GM19240 (cell line): ENCODE data around the gene GSTA4.

Experiments used
- DNase-seq: peaks from one replicate; pipeline ENCODE4 v3.0.0; 2011; ENCODE audit warnings: low spot score; ENCODE audit not compliant: insufficient read length

Gene GSTA4

GRCh38 chr6:52995089-52995912 lies at the start of gene GSTA4:
GSTA4 (minus strand) TSS chr6:52995284; CDS start chr6:52994243, 1,041 bp downstream.
- peak; percentile 71 for DNase-seq

GRCh38 chr6:53044572-53044971 lies 49.5 kb upstream of the GSTA4 start:
- DNase-seq, result no peak

GRCh38 chr6:53044071-53044470 lies 49.0 kb upstream of the GSTA4 start:
- DNase-seq, result no peak

GRCh38 chr6:53043581-53043980 lies 48.5 kb upstream of the GSTA4 start:
- DNase-seq, result no peak

GRCh38 chr6:53042112-53042511 lies 47.0 kb upstream of the GSTA4 start:
- no peak for DNase-seq

GRCh38 chr6:53041356-53041755 lies 46.3 kb upstream of the GSTA4 start:
- DNase-seq, result no peak

GRCh38 chr6:53038596-53038995 lies 43.5 kb upstream of the GSTA4 start:
- DNase-seq, result no peak

GRCh38 chr6:53038141-53038540 lies 43.1 kb upstream of the GSTA4 start:
- no peak for DNase-seq

- DNase-seq, result no peak
Measured at GRCh38 chr6:53035549-53036213, 40.6 kb upstream of the GSTA4 start.

- no peak for DNase-seq
Measured at GRCh38 chr6:53033764-53034163, 38.7 kb upstream of the GSTA4 start.

- no peak for DNase-seq
Measured at GRCh38 chr6:53032849-53033248, 37.8 kb upstream of the GSTA4 start.

- DNase-seq, result no peak
Measured at GRCh38 chr6:53031281-53031680, 36.2 kb upstream of the GSTA4 start.

- DNase-seq, result no peak
Measured at GRCh38 chr6:53029761-53030160, 34.7 kb upstream of the GSTA4 start.

GRCh38 chr6:53029257-53029656 lies 34.2 kb upstream of the GSTA4 start:
- DNase-seq, result no peak

GRCh38 chr6:53028467-53028866 lies 33.4 kb upstream of the GSTA4 start:
- DNase-seq, result no peak

GRCh38 chr6:53027131-53027718 lies 32.1 kb upstream of the GSTA4 start:
- no peak for DNase-seq

GRCh38 chr6:53026526-53026925 lies 31.4 kb upstream of the GSTA4 start:
- no peak for DNase-seq

- no peak for DNase-seq
Measured at GRCh38 chr6:53023323-53023722, 28.2 kb upstream of the GSTA4 start.

- DNase-seq, result no peak
Measured at GRCh38 chr6:53020005-53020744, 25.1 kb upstream of the GSTA4 start.

GRCh38 chr6:53018446-53018845 lies 23.4 kb upstream of the GSTA4 start:
- DNase-seq, result no peak

- no peak for DNase-seq
Measured at GRCh38 chr6:53015486-53015885, 20.4 kb upstream of the GSTA4 start.

GRCh38 chr6:53014744-53015143 lies 19.7 kb upstream of the GSTA4 start:
- no peak for DNase-seq
